HepG2 (cell line): ENCODE data around the gene BRAP. TPM values are rescaled to one million over a fixed set of nuclear protein-coding genes. Genes with fewer than 3 reads are reported as not detected.

ENCODE experiments used
- CBFB ChIP-seq: sonication (generic); formaldehyde crosslinking; IDR thresholded peaks from 2 replicates; pipeline ENCODE4 v1.4.0; 2020; ENCODE audit warnings: missing genetic modification reagents
- KDM2A ChIP-seq: sonication (generic); formaldehyde crosslinking; IDR thresholded peaks from 2 replicates; pipeline ENCODE4 v1.4.0; 2020; ENCODE audit warnings: low read depth, missing genetic modification reagents, borderline replicate concordance
- KDM4B ChIP-seq: sonication (generic); formaldehyde crosslinking; IDR thresholded peaks from 2 replicates; pipeline ENCODE4 v1.4.0; 2020; ENCODE audit warnings: missing genetic modification reagents
- NCOR1 ChIP-seq: fragments of 200-600 bp; sonication (generic); IDR thresholded peaks from 2 replicates; pipeline ENCODE4 v1.7.0; 2017; ENCODE audit warnings: antibody characterized with exemption, low read length, borderline replicate concordance
- SKIL ChIP-seq: sonication (generic); formaldehyde crosslinking; IDR thresholded peaks from 2 replicates; pipeline ENCODE4 v1.8.0; 2022; ENCODE audit warnings: missing genetic modification reagents, mild to moderate bottlenecking, moderate library complexity, borderline replicate concordance
- STAG1 ChIP-seq: sonication (generic); formaldehyde crosslinking; IDR thresholded peaks from 2 replicates; pipeline ENCODE4 v1.4.0; 2020; ENCODE audit warnings: missing genetic modification reagents
- THAP9 ChIP-seq: sonication (generic); formaldehyde crosslinking; IDR thresholded peaks from 2 replicates; pipeline ENCODE4; 2020; ENCODE audit warnings: missing genetic modification reagents, mild to moderate bottlenecking, borderline replicate concordance
- ZNF260 ChIP-seq: sonication (generic); formaldehyde crosslinking; IDR thresholded peaks from 2 replicates; pipeline ENCODE4 v1.4.0; 2020; ENCODE audit warnings: missing genetic modification reagents, low read depth, mild to moderate bottlenecking, borderline replicate concordance
- ZNF574 ChIP-seq: sonication (generic); formaldehyde crosslinking; IDR thresholded peaks from 2 replicates; pipeline ENCODE4 v1.4.0; 2020; ENCODE audit warnings: missing genetic modification reagents
- ZNF616 ChIP-seq: sonication (generic); formaldehyde crosslinking; IDR thresholded peaks from 2 replicates; pipeline ENCODE4 v1.5.0; 2020; ENCODE audit warnings: low read depth, mild to moderate bottlenecking, missing genetic modification reagents
- ZNF687 ChIP-seq: sonication (generic); formaldehyde crosslinking; IDR thresholded peaks from 2 replicates; pipeline ENCODE4 v1.5.1; 2020; ENCODE audit warnings: mild to moderate bottlenecking, missing genetic modification reagents, moderate library complexity
- ZNF800 ChIP-seq: sonication (generic); formaldehyde crosslinking; IDR thresholded peaks from 2 replicates; pipeline ENCODE4 v1.4.0; 2020; ENCODE audit warnings: missing genetic modification reagents
- ZNF883 ChIP-seq: sonication (generic); formaldehyde crosslinking; IDR thresholded peaks from 2 replicates; pipeline ENCODE4 v1.5.1; 2020; ENCODE audit warnings: mild to moderate bottlenecking, missing genetic modification reagents; ENCODE audit errors: not compliant biosample characterization
- polyA plus RNA-seq, 8 experiments: library from polyadenylated mRNA; depleted of rRNA in 3 of 8; stranded (reverse) in 7 of 8; unstranded in 1 of 8; fragments of >200 nt; fragmentation: Illumina TruSeq in 4 of 8; extraction: Trizol in 4 of 8; gene quantifications; 2 replicates each; pipeline versions ENCODE4 v1.2.1 to v1.2.3, GENCODE V29; 2011 to 2016; ENCODE audit warnings: low read depth in 4 of 8, missing spikeins in 1 of 8, mixed read lengths in 1 of 8; ENCODE audit not compliant: insufficient read depth in 1 of 8
- total RNA-seq, 5 experiments: library from RNA; depleted of rRNA; stranded (reverse); fragments of >200 nt; fragmentation: Illumina TruSeq; extraction: Trizol; gene quantifications; 2 replicates each; pipeline ENCODE4 v1.2.3, GENCODE V29; 2016; ENCODE audit warnings: low read depth in 1 of 5

Gene BRAP
- total and polyA plus RNA-seq, 2 of the 13 experiments (the other 11 are each of a cell fraction or from before 2014, with no cell fraction given) = 8.1 to 15.4 TPM

- TF ChIP-seq ZNF574 (CRISPR knock-in tag) (peak; percentile 91), KDM4B (peak; percentile 86), ZNF800 (no peak), ZNF616 (CRISPR knock-in tag) (no peak), THAP9 (CRISPR knock-in tag) (peak; percentile 59; the same call in 1 of the 2 replicates), ZNF883 (CRISPR knock-in tag) (no peak), CBFB (CRISPR knock-in tag) (peak; percentile 85), KDM2A (CRISPR knock-in tag) (peak; percentile 91), SKIL (CRISPR knock-in tag) (no peak), ZNF260 (no peak), NCOR1 (0 out of 2 replicates have a peak, but pooled peaks have one; percentile 19), ZNF687 (CRISPR knock-in tag) (peak; percentile 91), STAG1 (no peak; the same call in 1 of the 2 replicates)
Observed at GRCh38 chr12:111685811-111686573, at the start of gene BRAP, which contains the start of gene ACAD10 (continued).
